HG02840 (cell line): Measurements from ENCODE around the gene BPIFB4.

Source experiments
- ATAC-seq: cut with Tn5 transposase; IDR thresholded peaks from one replicate; pipeline ENCODE4 v1.9.1; 2021; ENCODE audit warnings: mild to moderate bottlenecking, moderate library complexity, moderate number of reproducible peaks; ENCODE audit not compliant: unreplicated experiment, low FRiP score

BPIFB4 gene

DNA sequence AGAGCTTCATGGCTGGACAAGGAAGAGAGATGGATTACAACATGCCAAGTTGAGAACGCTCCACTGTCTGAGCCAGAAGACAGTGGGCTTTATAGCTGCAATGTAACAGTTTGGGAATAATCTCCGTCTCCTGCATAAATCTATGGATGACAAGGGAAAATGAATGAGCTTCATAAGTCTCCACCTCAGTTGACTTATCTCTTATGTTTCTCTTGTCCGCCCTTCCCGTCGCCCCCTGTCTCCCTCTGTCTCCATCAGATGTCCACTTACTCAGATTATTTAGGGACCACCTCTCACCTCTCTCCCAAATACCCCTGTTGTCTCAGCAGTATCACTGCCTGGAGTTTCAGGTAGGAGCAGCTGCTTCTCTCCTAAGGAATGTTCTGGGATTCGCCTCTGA is 74.8 kb downstream of the BPIFB4 start:
- no peak for ATAC-seq

DNA sequence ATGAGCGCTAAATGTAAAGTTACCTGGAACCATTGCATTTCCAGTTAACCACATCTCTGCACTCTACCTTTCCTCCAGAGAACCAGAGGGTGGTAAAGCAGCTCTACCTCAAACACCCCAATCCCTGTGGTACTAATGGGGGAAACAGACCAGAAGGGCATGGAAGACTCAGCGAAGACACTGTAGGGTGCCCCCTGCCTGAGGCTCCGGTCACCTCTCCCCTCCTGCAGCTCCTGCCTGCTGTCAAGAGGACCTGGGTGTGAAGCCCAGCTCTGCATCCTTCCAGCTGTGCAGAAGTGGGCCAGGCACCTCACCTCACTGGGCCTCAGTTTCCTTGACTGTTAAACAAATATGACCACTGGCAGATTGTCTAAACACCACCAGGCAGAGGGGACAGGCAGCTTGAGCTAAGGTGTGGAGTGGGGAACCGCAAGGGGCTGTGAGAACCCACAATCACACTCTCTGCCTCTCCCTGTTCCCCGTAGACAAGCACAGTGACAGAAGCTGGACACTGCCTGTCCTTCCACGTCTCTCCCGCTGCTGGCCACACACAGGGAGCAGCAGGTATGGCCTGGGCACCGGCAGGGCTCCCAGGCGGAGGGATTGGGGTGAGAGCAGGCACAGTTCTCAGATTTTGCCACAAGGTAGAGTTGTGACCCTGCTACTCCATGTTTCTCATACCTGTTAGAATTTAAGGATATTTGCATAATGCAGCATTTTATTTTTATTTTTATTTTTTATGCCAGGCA is 79.4 kb downstream of the BPIFB4 start:
- ATAC-seq: no peak

DNA sequence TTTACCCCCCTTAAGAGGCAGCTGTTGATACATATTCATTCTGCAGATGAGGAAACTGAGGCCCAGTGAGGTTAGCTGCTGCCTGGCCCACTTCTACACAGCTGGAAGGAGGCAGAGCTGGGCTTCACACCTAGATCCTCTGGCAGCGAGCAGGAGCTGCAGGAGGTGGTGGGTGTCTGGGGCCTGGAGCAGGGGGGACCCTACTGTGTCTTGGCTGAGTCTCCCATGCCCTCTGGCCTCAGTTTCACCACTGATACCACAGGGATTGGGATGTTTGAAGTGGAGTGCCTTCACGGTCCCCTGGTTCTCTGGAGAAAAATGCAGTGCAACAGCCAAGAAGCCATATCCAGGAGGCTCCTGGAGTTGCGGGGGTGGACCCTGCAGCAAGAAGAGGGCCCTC is 80.3 kb downstream of the BPIFB4 start:
- ATAC-seq: no peak

DNA sequence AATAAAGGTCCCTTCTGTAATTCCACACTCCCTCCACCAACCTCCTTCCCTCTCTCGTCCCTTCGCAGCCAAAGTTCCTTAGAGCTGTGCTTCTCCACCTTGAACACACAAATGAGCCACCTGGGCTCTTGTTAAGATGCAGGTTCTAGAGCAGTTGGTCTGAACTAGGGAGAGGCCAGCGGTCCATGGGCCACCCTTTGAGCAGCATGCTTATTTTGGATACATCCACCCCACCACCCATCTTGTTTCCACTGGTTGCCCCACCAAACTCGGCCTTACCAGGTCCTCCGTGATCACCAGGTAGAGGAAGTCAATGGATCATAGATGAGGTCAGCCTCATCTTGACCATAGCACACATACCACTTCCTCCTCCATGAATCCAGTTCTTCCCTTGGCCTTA is 81.2 kb downstream of the BPIFB4 start:
- ATAC-seq: no peak
